Measurements from ENCODE around the gene SF3B1. TPM values are rescaled to one million over a fixed set of nuclear protein-coding genes. Genes with fewer than 3 reads are reported as not detected.

The SF3B1 gene
- total and polyA plus RNA-seq, 2 of the 13 experiments (the other 11 are each of a cell fraction or from before 2014, with no cell fraction given): 387 to 750 TPM

DNA sequence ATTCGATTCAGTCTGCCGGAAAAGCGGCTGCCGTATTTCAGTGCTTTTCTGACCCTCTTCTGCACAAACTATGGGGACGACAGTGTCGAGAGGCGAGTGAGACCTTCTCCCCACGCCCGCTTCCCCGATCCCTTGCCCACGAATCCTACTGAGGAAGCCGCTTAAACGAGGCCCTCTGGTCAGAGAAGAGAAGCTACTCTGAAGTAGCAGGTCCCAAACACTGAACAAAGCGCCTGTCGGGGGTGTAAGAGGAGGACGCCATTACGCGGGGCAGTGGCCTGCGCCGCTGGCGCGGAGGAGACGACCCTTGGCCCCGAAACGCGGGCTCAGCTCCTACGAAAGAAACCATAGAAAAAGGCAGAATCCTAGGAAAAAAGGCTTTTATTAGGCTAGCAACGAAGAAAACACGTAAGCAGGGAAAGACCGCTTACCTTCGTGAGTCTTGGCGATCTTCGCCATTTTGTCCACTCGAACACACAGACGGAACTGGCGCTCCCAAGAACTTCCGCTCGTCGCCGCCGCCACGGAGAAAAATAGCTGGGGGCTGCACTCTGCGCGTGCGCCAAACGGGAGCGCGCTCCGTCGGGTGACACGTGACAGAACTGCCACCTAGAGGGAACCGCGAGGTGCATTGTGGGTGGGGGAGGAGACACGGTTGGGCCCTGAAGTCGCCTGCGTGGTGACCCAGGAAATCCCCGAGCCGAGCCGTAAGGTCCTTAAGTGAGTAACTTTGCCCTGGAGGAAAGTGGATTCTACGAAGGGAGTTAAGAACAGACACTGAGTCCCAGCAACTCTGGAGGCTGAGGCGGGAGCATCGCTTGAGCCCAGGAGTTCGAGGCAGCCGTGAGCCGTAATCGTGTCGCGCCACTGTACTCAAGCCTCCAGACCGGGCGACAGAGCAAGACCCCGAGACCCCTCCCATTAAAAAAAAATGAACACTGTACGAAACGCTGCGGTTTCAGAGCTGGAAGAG lies at the start of gene SF3B1 (continued):
- TF ChIP-seq BHLHE40 (IDR thresholded peaks at IDR 0.05; ENCODE audit: low read length) (peak; percentile 99), ONECUT2 (CRISPR knock-in tag; IDR thresholded peaks at IDR 0.05) (no peak), ZNF616 (CRISPR knock-in tag; IDR thresholded peaks at IDR 0.05; ENCODE audit: low read depth) (peak; percentile 40; the same call in 1 of the 2 replicates), ATM (IDR thresholded peaks at IDR 0.05; ENCODE audit: borderline replicate concordance) (no peak), GZF1 (CRISPR knock-in tag; IDR thresholded peaks at IDR 0.05) (0 out of 2 replicates have a peak, but pooled peaks have one; percentile 10), NCOA5 (CRISPR knock-in tag; IDR thresholded peaks at IDR 0.05) (no peak), TBX2 (CRISPR knock-in tag; IDR thresholded peaks at IDR 0.05; ENCODE audit: borderline replicate concordance) (peak; percentile 98), HNF4G (IDR thresholded peaks at IDR 0.05; ENCODE audit: borderline replicate concordance, low read depth, low read length) (0 out of 2 replicates have a peak, but pooled peaks have one; percentile 22), HNF4G (CRISPR knock-in tag; IDR thresholded peaks at IDR 0.05; ENCODE audit: borderline replicate concordance, low read depth) (no peak), MEF2D (CRISPR knock-in tag; IDR thresholded peaks at IDR 0.05) (no peak), RORA (CRISPR knock-in tag; IDR thresholded peaks at IDR 0.05) (no peak), TBP (CRISPR knock-in tag; IDR thresholded peaks at IDR 0.05) (0 out of 2 replicates have a peak, but pooled peaks have one; percentile 18), ZNF10 (CRISPR knock-in tag; IDR thresholded peaks at IDR 0.05; ENCODE audit: borderline replicate concordance, low read depth) (no peak), CBFB (CRISPR knock-in tag; IDR thresholded peaks at IDR 0.05) (peak; percentile 52; the same call in 1 of the 2 replicates), ZNF747 (CRISPR knock-in tag; IDR thresholded peaks at IDR 0.05; ENCODE audit: borderline replicate concordance) (peak; percentile 70; the same call in 1 of the 2 replicates), HMGA1 (CRISPR knock-in tag; conservative IDR thresholded peaks at IDR 0.05) (no peak)
- TF ChIP-seq, protein P1, sequence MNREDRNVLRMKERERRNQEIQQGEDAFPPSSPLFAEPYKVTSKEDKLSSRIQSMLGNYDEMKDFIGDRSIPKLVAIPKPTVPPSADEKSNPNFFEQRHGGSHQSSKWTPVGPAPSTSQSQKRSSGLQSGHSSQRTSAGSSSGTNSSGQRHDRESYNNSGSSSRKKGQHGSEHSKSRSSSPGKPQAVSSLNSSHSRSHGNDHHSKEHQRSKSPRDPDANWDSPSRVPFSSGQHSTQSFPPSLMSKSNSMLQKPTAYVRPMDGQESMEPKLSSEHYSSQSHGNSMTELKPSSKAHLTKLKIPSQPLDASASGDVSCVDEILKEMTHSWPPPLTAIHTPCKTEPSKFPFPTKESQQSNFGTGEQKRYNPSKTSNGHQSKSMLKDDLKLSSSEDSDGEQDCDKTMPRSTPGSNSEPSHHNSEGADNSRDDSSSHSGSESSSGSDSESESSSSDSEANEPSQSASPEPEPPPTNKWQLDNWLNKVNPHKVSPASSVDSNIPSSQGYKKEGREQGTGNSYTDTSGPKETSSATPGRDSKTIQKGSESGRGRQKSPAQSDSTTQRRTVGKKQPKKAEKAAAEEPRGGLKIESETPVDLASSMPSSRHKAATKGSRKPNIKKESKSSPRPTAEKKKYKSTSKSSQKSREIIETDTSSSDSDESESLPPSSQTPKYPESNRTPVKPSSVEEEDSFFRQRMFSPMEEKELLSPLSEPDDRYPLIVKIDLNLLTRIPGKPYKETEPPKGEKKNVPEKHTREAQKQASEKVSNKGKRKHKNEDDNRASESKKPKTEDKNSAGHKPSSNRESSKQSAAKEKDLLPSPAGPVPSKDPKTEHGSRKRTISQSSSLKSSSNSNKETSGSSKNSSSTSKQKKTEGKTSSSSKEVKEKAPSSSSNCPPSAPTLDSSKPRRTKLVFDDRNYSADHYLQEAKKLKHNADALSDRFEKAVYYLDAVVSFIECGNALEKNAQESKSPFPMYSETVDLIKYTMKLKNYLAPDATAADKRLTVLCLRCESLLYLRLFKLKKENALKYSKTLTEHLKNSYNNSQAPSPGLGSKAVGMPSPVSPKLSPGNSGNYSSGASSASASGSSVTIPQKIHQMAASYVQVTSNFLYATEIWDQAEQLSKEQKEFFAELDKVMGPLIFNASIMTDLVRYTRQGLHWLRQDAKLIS (CRISPR knock-in tag; IDR thresholded peaks at IDR 0.05): 0 out of 2 replicates have a peak, but pooled peaks have one; percentile 40
- TF ChIP-seq, protein P2, sequence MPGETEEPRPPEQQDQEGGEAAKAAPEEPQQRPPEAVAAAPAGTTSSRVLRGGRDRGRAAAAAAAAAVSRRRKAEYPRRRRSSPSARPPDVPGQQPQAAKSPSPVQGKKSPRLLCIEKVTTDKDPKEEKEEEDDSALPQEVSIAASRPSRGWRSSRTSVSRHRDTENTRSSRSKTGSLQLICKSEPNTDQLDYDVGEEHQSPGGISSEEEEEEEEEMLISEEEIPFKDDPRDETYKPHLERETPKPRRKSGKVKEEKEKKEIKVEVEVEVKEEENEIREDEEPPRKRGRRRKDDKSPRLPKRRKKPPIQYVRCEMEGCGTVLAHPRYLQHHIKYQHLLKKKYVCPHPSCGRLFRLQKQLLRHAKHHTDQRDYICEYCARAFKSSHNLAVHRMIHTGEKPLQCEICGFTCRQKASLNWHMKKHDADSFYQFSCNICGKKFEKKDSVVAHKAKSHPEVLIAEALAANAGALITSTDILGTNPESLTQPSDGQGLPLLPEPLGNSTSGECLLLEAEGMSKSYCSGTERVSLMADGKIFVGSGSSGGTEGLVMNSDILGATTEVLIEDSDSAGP (CRISPR knock-in tag; IDR thresholded peaks at IDR 0.05; ENCODE audit: borderline replicate concordance): peak; percentile 85
- TF ChIP-seq, protein P3, sequence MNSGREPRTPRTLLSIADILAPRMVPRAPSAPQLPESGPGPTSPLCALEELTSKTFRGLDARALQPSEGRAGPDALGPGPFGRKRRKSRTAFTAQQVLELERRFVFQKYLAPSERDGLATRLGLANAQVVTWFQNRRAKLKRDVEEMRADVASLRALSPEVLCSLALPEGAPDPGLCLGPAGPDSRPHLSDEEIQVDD (CRISPR knock-in tag; IDR thresholded peaks at IDR 0.05; ENCODE audit: borderline replicate concordance): 0 out of 2 replicates have a peak, but pooled peaks have one; percentile 82
